Measurements from ENCODE around the gene UQCRQ. TPM values are rescaled to one million over a fixed set of nuclear protein-coding genes. Genes with fewer than 3 reads are reported as not detected.

UQCRQ gene
- total and polyA plus RNA-seq, 4 donors: 62.5 to 2,326 (median 326) TPM

GRCh38 chr5:132840896-132841295, 25.5 kb upstream of the UQCRQ start (continued):
- TF ChIP-seq GABPA (IDR thresholded peaks at IDR 0.05 in 1 of 2, conservative IDR thresholded peaks at IDR 0.05 in 1 of 2) (no peak), EGR1 (IDR thresholded peaks at IDR 0.05; ENCODE audit: low read depth in 2 of 2) (no peak)

- H3K27me3 ChIP-seq (ENCODE audit: control insufficient read depth in 4 of 4, insufficient read depth in 4 of 4, low read length in 3 of 4): no peaks in the 10 kb centered on the region
- H3K4me1 ChIP-seq (ENCODE audit: control insufficient read depth in 4 of 4, insufficient read depth in 4 of 4, low read length in 3 of 4): peaks cover 6 to 41% (median 15%) of the 10 kb centered on the region in 4 donors
- H3K27ac ChIP-seq (ENCODE audit: low read depth in 1 of 2, low read length in 2 of 2): peak overlapping the region; percentile 91 to 98
- H3K4me3 ChIP-seq (ENCODE audit: low read depth in 1 of 3, low read length in 3 of 3): no peak overlapping the region
- DNase-seq (ENCODE audit: low spot score): no peak
- H3K9ac ChIP-seq (ENCODE audit: low read depth in 1 of 2, low read length in 2 of 2): no peak overlapping the region
- no peaks in the 10 kb centered on the region for H3K9me3 ChIP-seq (ENCODE audit: control insufficient read depth in 4 of 4, low read length in 3 of 4)
- no peaks in the 10 kb centered on the region for H3K36me3 ChIP-seq (ENCODE audit: control insufficient read depth in 4 of 4, insufficient read depth in 3 of 4, low read depth in 1 of 4, low read length in 3 of 4)
- no peak for TF ChIP-seq FOXA1 (IDR thresholded peaks at IDR 0.05)
- no peak for TF ChIP-seq YY1 (IDR thresholded peaks at IDR 0.05)
- TF ChIP-seq HNF4G (IDR thresholded peaks at IDR 0.05): no peak
- no peak for TF ChIP-seq NR2F2 (IDR thresholded peaks at IDR 0.05)
- TF ChIP-seq GABPA (IDR thresholded peaks at IDR 0.05 in 1 of 2, conservative IDR thresholded peaks at IDR 0.05 in 1 of 2): no peak
- TF ChIP-seq TAF1 (conservative IDR thresholded peaks at IDR 0.05): no peak
- TF ChIP-seq HNF4A (conservative IDR thresholded peaks at IDR 0.05): no peak
- TF ChIP-seq FOXA2 (IDR thresholded peaks at IDR 0.05): no peak
- no peak for TF ChIP-seq ATF3 (IDR thresholded peaks at IDR 0.05)
- TF ChIP-seq MAX (IDR thresholded peaks at IDR 0.05): no peak
- TF ChIP-seq EGR1 (IDR thresholded peaks at IDR 0.05; ENCODE audit: low read depth in 2 of 2): no peak
- no peak for TF ChIP-seq JUND (IDR thresholded peaks at IDR 0.05)
- TF ChIP-seq RXRA (IDR thresholded peaks at IDR 0.05): no peak
- no peak for TF ChIP-seq CTCF (IDR thresholded peaks at IDR 0.05; ENCODE audit: low read depth, low read length, missing input control)
- TF ChIP-seq REST (IDR thresholded peaks at IDR 0.05): no peak
- TF ChIP-seq RAD21 (IDR thresholded peaks at IDR 0.05): no peak
- no peak for TF ChIP-seq SP1 (IDR thresholded peaks at IDR 0.05)
- no peak for TF ChIP-seq ZBTB33 (IDR thresholded peaks at IDR 0.05)
- 79% methylated on average over 4 of the region's 4 CpGs for WGBS
These were observed 25.1 kb upstream of the UQCRQ start for GRCh38 chr5:132841305-132841704.
